ENCODE data around the gene TMEM214.
"Not testable (repeated sequence)": the region's sequence is repeated elsewhere in the genome, so short reads cannot be mapped to it uniquely, and the experiment has no call there.

Gene TMEM214

GRCh38 chr2:27069961-27070618, 37.3 kb downstream of the TMEM214 start:
- no peak for DNase-seq (ENCODE audit: low read depth, low spot score)

GRCh38 chr2:27070653-27071276, 38.0 kb downstream of the TMEM214 start:
- no peak for DNase-seq (ENCODE audit: low read depth, low spot score)

- peak; percentile 91 for DNase-seq (ENCODE audit: low read depth, low spot score)
These were observed 38.7 kb downstream of the TMEM214 start, which contains the start of gene OST4 for GRCh38 chr2:27071277-27071989. TSS of gene OST4 (minus strand) at chr2:27071654.

- peak; percentile 64 for DNase-seq (ENCODE audit: low read depth, low spot score)
These were observed 39.4 kb downstream of the TMEM214 start for GRCh38 chr2:27071990-27072830.

- no peak for DNase-seq (ENCODE audit: low read depth, low spot score)
These were observed 40.2 kb downstream of the TMEM214 start for GRCh38 chr2:27072920-27073319.

- no peak for DNase-seq (ENCODE audit: low read depth, low spot score)
These were observed 41.0 kb downstream of the TMEM214 start for GRCh38 chr2:27073782-27074181.

- no peak for DNase-seq (ENCODE audit: low read depth, low spot score)
These were observed 42.2 kb downstream of the TMEM214 start for GRCh38 chr2:27074738-27075565.

GRCh38 chr2:27075566-27075871, 42.8 kb downstream of the TMEM214 start:
- DNase-seq (ENCODE audit: low read depth, low spot score) = not testable (repeated sequence)

GRCh38 chr2:27076323-27076722, 43.6 kb downstream of the TMEM214 start:
- no peak for DNase-seq (ENCODE audit: low read depth, low spot score)

GRCh38 chr2:27077231-27077630, 44.5 kb downstream of the TMEM214 start:
- DNase-seq (ENCODE audit: low read depth, low spot score) = no peak

- DNase-seq (ENCODE audit: low read depth, low spot score) = no peak
These were observed 45.8 kb downstream of the TMEM214 start, which contains the start of gene EMILIN1 for GRCh38 chr2:27078267-27079194. TSS of gene EMILIN1 (plus strand) at chr2:27078615. CDS start at chr2:27079066, 451 bp downstream.

GRCh38 chr2:27079233-27080139, 46.7 kb downstream of the TMEM214 start:
- DNase-seq (ENCODE audit: low read depth, low spot score) = no peak

- no peak for DNase-seq (ENCODE audit: low read depth, low spot score)
These were observed 47.3 kb downstream of the TMEM214 start for GRCh38 chr2:27080140-27080469.

- DNase-seq (ENCODE audit: low read depth, low spot score) = no peak
These were observed 47.8 kb downstream of the TMEM214 start for GRCh38 chr2:27080603-27080936.

GRCh38 chr2:27081984-27082772, 49.4 kb downstream of the TMEM214 start:
- no peak for DNase-seq (ENCODE audit: low read depth, low spot score)

- DNase-seq (ENCODE audit: low read depth, low spot score) = no peak
These were observed 50.1 kb downstream of the TMEM214 start for GRCh38 chr2:27082773-27083409.

- DNase-seq (ENCODE audit: low read depth, low spot score) = no peak
These were observed 50.9 kb downstream of the TMEM214 start for GRCh38 chr2:27083410-27084296.
